WTC11 (cell line): ENCODE results near the gene CELSR1. TPM values are rescaled to one million over a fixed set of nuclear protein-coding genes. Genes with fewer than 3 reads are reported as not detected.

Experiments used
- ATAC-seq: fragments of 200-7000 bp; cut with Tn5 transposase; 2 replicates; pipeline ENCODE4 v1.10.0; 2021; ENCODE audit warnings: mild to moderate bottlenecking, moderate library complexity
- CTCF ChIA-PET: fragments of 300-600 bp; sonication (Branson Sonifier 250); formaldehyde crosslinking; loops from one replicate; lab custom pipeline; 2021; ENCODE audit warnings: antibody characterized with exemption; lab: Charles Lee
- POLR2A ChIA-PET: fragments of 350-600 bp; sonication (Branson Sonifier 250); formaldehyde crosslinking; loops from one replicate; lab custom pipeline; 2021; ENCODE audit warnings: antibody characterized with exemption; lab: Charles Lee
- DNase-seq: peaks from one replicate; pipeline ENCODE4 v3.0.0; 2021; ENCODE audit warnings: low spot score
- H3K27ac Mint-ChIP-seq: 2 replicates; pipeline ENCODE4 v1.8.0; 2021; ENCODE audit warnings: mixed read lengths
- H3K27me3 Mint-ChIP-seq: 2 replicates; pipeline ENCODE4 v1.8.0; 2021; ENCODE audit warnings: low read depth, mild to moderate bottlenecking, moderate library complexity, mixed read lengths
- H3K36me3 Mint-ChIP-seq: 2 replicates; pipeline ENCODE4 v1.8.0; 2021; ENCODE audit warnings: mixed read lengths
- H3K4me1 Mint-ChIP-seq: 2 replicates; pipeline ENCODE4 v1.8.0; 2022; ENCODE audit warnings: mixed read lengths
- H3K4me3 Mint-ChIP-seq: 2 replicates; pipeline ENCODE4 v1.8.0; 2021; ENCODE audit warnings: mild to moderate bottlenecking, moderate library complexity, mixed read lengths
- H3K9me3 Mint-ChIP-seq: 2 replicates; pipeline ENCODE4 v1.8.0; 2021; ENCODE audit warnings: mixed read lengths
- CBFB ChIP-seq: sonication (generic); formaldehyde crosslinking; IDR thresholded peaks from 2 replicates; pipeline ENCODE4 v1.8.1; 2022; ENCODE audit warnings: mild to moderate bottlenecking, low read depth, missing genetic modification reagents
- GRHL2 ChIP-seq: fragments of 250-450 bp; sonication (Bioruptor Pico); IDR thresholded peaks from 2 replicates; pipeline ENCODE4 v1.8.0; 2022; ENCODE audit warnings: mild to moderate bottlenecking, moderate library complexity; ENCODE audit not compliant: insufficient replicate concordance, severe bottlenecking
- GTF2I ChIP-seq: fragments of 250-450 bp; sonication (Bioruptor Pico); conservative IDR thresholded peaks from 2 replicates; pipeline ENCODE4 v1.4.0; 2021; ENCODE audit warnings: mild to moderate bottlenecking
- NFATC4 ChIP-seq: fragments of 250-450 bp; sonication (Bioruptor Pico); IDR thresholded peaks from 2 replicates; pipeline ENCODE4 v1.9.0; 2021; ENCODE audit warnings: mild to moderate bottlenecking
- NR1H2 ChIP-seq: sonication (generic); formaldehyde crosslinking; IDR thresholded peaks from 2 replicates; pipeline ENCODE4 v1.9.0; 2021; ENCODE audit warnings: mild to moderate bottlenecking, moderate library complexity, missing genetic modification reagents
- NR2C2 ChIP-seq: sonication (generic); formaldehyde crosslinking; IDR thresholded peaks from 2 replicates; pipeline ENCODE4 v1.8.0; 2022; ENCODE audit warnings: mild to moderate bottlenecking, missing genetic modification reagents
- OVOL2 ChIP-seq: fragments of 250-450 bp; sonication (Bioruptor Pico); IDR thresholded peaks from 2 replicates; pipeline ENCODE4 v1.9.0; 2021; ENCODE audit warnings: mild to moderate bottlenecking, borderline replicate concordance
- SP1 ChIP-seq: sonication (generic); formaldehyde crosslinking; conservative IDR thresholded peaks from 2 replicates; pipeline ENCODE4 v1.8.1; 2022; ENCODE audit warnings: missing genetic modification reagents
- TEAD4 ChIP-seq: sonication (generic); formaldehyde crosslinking; IDR thresholded peaks from 2 replicates; pipeline ENCODE4 v1.8.0; 2022; ENCODE audit warnings: mild to moderate bottlenecking, missing genetic modification reagents
- ZNF138 ChIP-seq: sonication (generic); formaldehyde crosslinking; conservative IDR thresholded peaks from 2 replicates; pipeline ENCODE4 v1.8.1; 2022; ENCODE audit warnings: mild to moderate bottlenecking, moderate library complexity, missing genetic modification reagents
- ZNF317 ChIP-seq: sonication (generic); formaldehyde crosslinking; IDR thresholded peaks from 2 replicates; pipeline ENCODE4 v1.8.1; 2023; ENCODE audit warnings: low read depth, mild to moderate bottlenecking, moderate library complexity, missing genetic modification reagents, borderline replicate concordance
- total RNA-seq: library from RNA; stranded (reverse); gene quantifications from 3 replicates; pipeline ENCODE4 v1.2.3, GENCODE V29; 2021
- TF ChIP-seq, protein P1 (sequence below): sonication (generic); formaldehyde crosslinking; IDR thresholded peaks from 2 replicates; pipeline ENCODE4 v1.8.0; 2022; ENCODE audit warnings: mild to moderate bottlenecking, missing genetic modification reagents
- TF ChIP-seq, protein P2 (sequence below): sonication (generic); formaldehyde crosslinking; IDR thresholded peaks from 2 replicates; pipeline ENCODE4 v1.8.0; 2023; ENCODE audit warnings: missing genetic modification reagents, mild to moderate bottlenecking, borderline replicate concordance
- TF ChIP-seq, protein P3 (sequence below): sonication (generic); formaldehyde crosslinking; IDR thresholded peaks from 2 replicates; pipeline ENCODE4 v1.8.1; 2023; ENCODE audit warnings: mild to moderate bottlenecking, moderate library complexity, missing genetic modification reagents
- TF ChIP-seq, protein P4 (sequence below): sonication (generic); formaldehyde crosslinking; IDR thresholded peaks from 2 replicates; pipeline ENCODE4 v1.8.1; 2022; ENCODE audit warnings: low read depth, missing genetic modification reagents, borderline replicate concordance
- TF ChIP-seq, protein P5 (sequence below): sonication (generic); formaldehyde crosslinking; conservative IDR thresholded peaks from 2 replicates; pipeline ENCODE4 v1.8.1; 2022; ENCODE audit warnings: mild to moderate bottlenecking, missing genetic modification reagents
- TF ChIP-seq, protein P6 (sequence below): fragments of 250-450 bp; sonication (Bioruptor Pico); IDR thresholded peaks from 2 replicates; pipeline ENCODE4 v1.8.0; 2021; ENCODE audit warnings: mild to moderate bottlenecking
- TF ChIP-seq, protein P7 (sequence below): sonication (generic); formaldehyde crosslinking; IDR thresholded peaks from 2 replicates; pipeline ENCODE4 v1.8.1; 2023; ENCODE audit warnings: mild to moderate bottlenecking, missing genetic modification reagents, moderate library complexity

CELSR1 gene
- total RNA-seq, 1 experiment from 2014 or later, result 16.8 TPM

DNA sequence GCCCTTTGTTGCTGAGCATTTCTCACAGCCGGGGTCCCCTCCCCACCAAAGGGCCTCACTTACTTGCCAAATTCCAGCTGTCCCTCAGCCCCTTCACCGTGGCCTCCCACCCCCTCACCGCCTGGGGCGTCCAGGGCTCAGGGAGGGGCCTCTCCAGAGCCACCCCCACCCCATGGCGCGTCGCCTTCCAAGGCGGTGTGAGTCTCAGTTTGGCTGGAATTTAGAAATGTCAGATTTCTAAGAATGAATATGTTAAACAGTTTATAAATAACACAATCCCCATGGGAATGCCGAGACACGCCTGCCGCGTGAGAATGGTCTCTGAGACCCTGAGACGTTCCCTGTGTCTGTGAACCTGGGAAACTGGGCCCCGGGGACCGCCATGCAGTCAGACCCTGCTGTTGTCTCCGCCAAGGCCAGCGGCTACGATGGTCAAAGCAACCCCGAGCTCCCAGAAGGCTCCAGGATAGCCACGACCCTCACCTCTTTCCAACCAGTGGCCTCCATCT is 28.9 kb downstream of the CELSR1 start (continued):
- TF ChIP-seq, protein P1, sequence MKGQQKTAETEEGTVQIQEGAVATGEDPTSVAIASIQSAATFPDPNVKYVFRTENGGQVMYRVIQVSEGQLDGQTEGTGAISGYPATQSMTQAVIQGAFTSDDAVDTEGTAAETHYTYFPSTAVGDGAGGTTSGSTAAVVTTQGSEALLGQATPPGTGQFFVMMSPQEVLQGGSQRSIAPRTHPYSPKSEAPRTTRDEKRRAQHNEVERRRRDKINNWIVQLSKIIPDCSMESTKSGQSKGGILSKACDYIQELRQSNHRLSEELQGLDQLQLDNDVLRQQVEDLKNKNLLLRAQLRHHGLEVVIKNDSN, result no peak
- no peak for TF ChIP-seq NR2C2 (CRISPR knock-in tag)
- TF ChIP-seq, protein P2, sequence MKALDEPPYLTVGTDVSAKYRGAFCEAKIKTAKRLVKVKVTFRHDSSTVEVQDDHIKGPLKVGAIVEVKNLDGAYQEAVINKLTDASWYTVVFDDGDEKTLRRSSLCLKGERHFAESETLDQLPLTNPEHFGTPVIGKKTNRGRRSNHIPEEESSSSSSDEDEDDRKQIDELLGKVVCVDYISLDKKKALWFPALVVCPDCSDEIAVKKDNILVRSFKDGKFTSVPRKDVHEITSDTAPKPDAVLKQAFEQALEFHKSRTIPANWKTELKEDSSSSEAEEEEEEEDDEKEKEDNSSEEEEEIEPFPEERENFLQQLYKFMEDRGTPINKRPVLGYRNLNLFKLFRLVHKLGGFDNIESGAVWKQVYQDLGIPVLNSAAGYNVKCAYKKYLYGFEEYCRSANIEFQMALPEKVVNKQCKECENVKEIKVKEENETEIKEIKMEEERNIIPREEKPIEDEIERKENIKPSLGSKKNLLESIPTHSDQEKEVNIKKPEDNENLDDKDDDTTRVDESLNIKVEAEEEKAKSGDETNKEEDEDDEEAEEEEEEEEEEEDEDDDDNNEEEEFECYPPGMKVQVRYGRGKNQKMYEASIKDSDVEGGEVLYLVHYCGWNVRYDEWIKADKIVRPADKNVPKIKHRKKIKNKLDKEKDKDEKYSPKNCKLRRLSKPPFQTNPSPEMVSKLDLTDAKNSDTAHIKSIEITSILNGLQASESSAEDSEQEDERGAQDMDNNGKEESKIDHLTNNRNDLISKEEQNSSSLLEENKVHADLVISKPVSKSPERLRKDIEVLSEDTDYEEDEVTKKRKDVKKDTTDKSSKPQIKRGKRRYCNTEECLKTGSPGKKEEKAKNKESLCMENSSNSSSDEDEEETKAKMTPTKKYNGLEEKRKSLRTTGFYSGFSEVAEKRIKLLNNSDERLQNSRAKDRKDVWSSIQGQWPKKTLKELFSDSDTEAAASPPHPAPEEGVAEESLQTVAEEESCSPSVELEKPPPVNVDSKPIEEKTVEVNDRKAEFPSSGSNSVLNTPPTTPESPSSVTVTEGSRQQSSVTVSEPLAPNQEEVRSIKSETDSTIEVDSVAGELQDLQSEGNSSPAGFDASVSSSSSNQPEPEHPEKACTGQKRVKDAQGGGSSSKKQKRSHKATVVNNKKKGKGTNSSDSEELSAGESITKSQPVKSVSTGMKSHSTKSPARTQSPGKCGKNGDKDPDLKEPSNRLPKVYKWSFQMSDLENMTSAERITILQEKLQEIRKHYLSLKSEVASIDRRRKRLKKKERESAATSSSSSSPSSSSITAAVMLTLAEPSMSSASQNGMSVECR (CRISPR knock-in tag), result no peak

DNA sequence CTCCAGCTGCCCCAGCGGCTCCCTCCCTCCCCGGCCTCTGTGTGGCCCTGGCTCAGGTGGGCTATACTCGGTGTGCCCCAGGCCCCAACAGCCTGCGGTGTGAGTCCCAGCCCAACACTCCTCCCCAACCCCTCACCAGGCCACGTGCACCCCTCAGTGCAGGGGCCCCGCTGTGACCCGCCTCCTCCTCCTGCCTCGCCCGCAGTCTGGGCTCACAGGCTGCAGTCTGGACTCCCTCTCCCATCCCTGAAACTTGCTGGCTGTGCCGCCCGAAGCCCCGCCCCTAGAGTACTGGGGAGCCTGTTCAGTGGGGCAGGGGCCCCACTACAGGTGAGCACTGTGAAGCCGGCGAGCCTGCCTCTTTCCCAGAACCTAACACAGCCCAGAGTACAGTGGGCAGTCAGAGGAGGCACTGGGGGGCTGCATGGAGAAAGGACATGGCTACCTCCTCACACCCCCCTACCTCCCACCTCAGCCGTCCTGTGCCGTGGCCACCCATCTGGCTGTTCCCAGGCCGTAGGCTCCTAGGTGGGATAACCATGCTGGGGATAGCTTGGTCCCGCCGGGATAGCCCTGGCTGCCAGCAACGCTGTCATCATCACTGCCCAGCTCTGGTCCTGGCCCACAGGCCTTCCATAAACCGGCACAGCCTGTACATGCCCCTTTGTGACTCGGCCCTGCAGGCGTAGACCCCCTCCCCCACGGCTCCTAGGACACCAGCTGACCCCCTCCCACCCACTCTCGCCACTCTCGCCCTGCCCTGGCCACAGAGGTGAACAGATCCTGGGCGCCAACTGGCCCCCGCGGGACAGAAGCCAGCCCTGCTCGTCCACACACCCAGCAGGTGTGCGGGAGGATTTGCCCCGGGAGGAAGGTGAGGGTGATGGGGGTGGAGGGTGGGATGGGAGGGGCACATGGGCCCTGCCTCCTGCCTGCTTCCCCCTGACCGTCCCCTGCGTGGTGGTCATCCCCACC is 29.7 kb downstream of the CELSR1 start:
- Mint-ChIP-seq H3K4me3 (no peak overlapping the region), H3K9me3 (no peaks in the 10 kb centered on the region), H3K27me3 (no peaks in the 10 kb centered on the region), H3K4me1 (peaks cover 21% of the 10 kb centered on the region), H3K27ac (0 out of 2 replicates have a peak overlapping the region, but pooled peaks have one; percentile 23), H3K36me3 (no peaks in the 10 kb centered on the region)
- DNase-seq, result no peak
- CTCF ChIA-PET, result interaction anchor here (1.1 kb wide), 1 partner anchor 140 kb away, joined by 3 read pairs; no protein-coding TSS in a partner anchor
- POLR2A ChIA-PET, result no interaction called here
- TF ChIP-seq, protein P3, sequence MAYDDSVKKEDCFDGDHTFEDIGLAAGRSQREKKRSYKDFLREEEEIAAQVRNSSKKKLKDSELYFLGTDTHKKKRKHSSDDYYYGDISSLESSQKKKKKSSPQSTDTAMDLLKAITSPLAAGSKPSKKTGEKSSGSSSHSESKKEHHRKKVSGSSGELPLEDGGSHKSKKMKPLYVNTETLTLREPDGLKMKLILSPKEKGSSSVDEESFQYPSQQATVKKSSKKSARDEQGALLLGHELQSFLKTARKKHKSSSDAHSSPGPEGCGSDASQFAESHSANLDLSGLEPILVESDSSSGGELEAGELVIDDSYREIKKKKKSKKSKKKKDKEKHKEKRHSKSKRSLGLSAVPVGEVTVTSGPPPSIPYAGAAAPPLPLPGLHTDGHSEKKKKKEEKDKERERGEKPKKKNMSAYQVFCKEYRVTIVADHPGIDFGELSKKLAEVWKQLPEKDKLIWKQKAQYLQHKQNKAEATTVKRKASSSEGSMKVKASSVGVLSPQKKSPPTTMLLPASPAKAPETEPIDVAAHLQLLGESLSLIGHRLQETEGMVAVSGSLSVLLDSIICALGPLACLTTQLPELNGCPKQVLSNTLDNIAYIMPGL, result no peak
- TF ChIP-seq TEAD4 (CRISPR knock-in tag) (no peak), ZNF138 (no peak), CBFB (CRISPR knock-in tag) (no peak), SP1 (CRISPR knock-in tag) (no peak), NR1H2 (CRISPR knock-in tag) (no peak)
- TF ChIP-seq, protein P4, sequence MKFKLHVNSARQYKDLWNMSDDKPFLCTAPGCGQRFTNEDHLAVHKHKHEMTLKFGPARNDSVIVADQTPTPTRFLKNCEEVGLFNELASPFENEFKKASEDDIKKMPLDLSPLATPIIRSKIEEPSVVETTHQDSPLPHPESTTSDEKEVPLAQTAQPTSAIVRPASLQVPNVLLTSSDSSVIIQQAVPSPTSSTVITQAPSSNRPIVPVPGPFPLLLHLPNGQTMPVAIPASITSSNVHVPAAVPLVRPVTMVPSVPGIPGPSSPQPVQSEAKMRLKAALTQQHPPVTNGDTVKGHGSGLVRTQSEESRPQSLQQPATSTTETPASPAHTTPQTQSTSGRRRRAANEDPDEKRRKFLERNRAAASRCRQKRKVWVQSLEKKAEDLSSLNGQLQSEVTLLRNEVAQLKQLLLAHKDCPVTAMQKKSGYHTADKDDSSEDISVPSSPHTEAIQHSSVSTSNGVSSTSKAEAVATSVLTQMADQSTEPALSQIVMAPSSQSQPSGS (CRISPR knock-in tag), result no peak
- peak; percentile 51 for ATAC-seq

DNA sequence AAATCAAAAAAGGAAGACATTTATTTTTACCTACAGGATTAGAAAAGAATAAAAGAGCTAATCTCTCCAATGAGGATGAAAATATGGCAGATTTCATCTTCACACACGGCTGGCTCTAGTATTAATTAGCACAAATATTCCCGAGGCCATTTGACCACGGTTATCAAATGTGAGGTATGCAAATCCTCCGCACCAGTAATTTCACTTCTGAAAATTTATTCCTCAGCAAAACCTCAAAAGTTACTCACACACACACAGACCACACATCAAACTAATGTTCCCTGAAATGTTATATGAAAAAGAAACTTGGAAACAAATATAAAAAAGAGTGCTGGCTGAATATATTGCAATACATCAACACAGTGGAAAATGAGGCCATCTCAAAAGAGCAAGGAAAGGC is 32.8 kb downstream of the CELSR1 start:
- CTCF ChIA-PET, result interaction anchor here (0.6 kb wide), 1 partner anchor 135 kb away, joined by 3 read pairs; no protein-coding TSS in a partner anchor
- Mint-ChIP-seq H3K36me3 (no peaks in the 10 kb centered on the region), H3K9me3 (no peaks in the 10 kb centered on the region), H3K4me3 (no peak overlapping the region), H3K27ac (peak overlapping the region; percentile 60), H3K4me1 (peaks cover 24% of the 10 kb centered on the region), H3K27me3 (no peaks in the 10 kb centered on the region)
- DNase-seq, result no peak
- POLR2A ChIA-PET, result interaction anchor here (0.6 kb wide), 1 partner anchor 34 kb away, joined by 3 read pairs; no protein-coding TSS in a partner anchor
- no peak for ATAC-seq
- TF ChIP-seq, protein P5, sequence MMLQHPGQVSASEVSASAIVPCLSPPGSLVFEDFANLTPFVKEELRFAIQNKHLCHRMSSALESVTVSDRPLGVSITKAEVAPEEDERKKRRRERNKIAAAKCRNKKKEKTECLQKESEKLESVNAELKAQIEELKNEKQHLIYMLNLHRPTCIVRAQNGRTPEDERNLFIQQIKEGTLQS (CRISPR knock-in tag), result no peak
- TF ChIP-seq NR1H2 (CRISPR knock-in tag), result no peak
- no peak for TF ChIP-seq GTF2I (CRISPR knock-in tag)
- TF ChIP-seq, protein P6, sequence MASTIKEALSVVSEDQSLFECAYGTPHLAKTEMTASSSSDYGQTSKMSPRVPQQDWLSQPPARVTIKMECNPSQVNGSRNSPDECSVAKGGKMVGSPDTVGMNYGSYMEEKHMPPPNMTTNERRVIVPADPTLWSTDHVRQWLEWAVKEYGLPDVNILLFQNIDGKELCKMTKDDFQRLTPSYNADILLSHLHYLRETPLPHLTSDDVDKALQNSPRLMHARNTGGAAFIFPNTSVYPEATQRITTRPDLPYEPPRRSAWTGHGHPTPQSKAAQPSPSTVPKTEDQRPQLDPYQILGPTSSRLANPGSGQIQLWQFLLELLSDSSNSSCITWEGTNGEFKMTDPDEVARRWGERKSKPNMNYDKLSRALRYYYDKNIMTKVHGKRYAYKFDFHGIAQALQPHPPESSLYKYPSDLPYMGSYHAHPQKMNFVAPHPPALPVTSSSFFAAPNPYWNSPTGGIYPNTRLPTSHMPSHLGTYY, result no peak
- no peak for TF ChIP-seq ZNF317 (CRISPR knock-in tag)
- TF ChIP-seq, protein P3, result no peak
- no peak for TF ChIP-seq OVOL2 (CRISPR knock-in tag)
- TF ChIP-seq, protein P7, sequence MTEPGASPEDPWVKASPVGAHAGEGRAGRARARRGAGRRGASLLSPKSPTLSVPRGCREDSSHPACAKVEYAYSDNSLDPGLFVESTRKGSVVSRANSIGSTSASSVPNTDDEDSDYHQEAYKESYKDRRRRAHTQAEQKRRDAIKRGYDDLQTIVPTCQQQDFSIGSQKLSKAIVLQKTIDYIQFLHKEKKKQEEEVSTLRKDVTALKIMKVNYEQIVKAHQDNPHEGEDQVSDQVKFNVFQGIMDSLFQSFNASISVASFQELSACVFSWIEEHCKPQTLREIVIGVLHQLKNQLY (CRISPR knock-in tag), result no peak
- TF ChIP-seq GRHL2, result no peak
- no peak for TF ChIP-seq NFATC4 (CRISPR knock-in tag)
